Peyer's patch (tissue), 4 donors: ENCODE results near the gene IL3.

Source experiments
- POLR2A ChIP-seq, 2 donors: fragments of 450-650 bp; IDR thresholded peaks; one replicate each; pipeline ENCODE4 v1.5.1; 2017; ENCODE audit warnings: antibody characterized with exemption in 2 of 2, mild to moderate bottlenecking in 2 of 2, moderate library complexity in 2 of 2
- TF ChIP-seq, protein P1 (sequence below), 6 experiments: fragments of 450-650 bp in 4 of 6; fragments of 200-600 bp in 2 of 6; sonication (generic) in 1 of 6; IDR thresholded peaks; one replicate each; pipeline ENCODE4 v1.5.1; 2017 to 2019; ENCODE audit warnings: antibody characterized with exemption in 6 of 6, mild to moderate bottlenecking in 3 of 6, moderate library complexity in 1 of 6

GRCh38 chr5:132063090-132063911, 2.8 kb downstream of the IL3 start:
- TF ChIP-seq, protein P1, sequence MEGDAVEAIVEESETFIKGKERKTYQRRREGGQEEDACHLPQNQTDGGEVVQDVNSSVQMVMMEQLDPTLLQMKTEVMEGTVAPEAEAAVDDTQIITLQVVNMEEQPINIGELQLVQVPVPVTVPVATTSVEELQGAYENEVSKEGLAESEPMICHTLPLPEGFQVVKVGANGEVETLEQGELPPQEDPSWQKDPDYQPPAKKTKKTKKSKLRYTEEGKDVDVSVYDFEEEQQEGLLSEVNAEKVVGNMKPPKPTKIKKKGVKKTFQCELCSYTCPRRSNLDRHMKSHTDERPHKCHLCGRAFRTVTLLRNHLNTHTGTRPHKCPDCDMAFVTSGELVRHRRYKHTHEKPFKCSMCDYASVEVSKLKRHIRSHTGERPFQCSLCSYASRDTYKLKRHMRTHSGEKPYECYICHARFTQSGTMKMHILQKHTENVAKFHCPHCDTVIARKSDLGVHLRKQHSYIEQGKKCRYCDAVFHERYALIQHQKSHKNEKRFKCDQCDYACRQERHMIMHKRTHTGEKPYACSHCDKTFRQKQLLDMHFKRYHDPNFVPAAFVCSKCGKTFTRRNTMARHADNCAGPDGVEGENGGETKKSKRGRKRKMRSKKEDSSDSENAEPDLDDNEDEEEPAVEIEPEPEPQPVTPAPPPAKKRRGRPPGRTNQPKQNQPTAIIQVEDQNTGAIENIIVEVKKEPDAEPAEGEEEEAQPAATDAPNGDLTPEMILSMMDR (IDR thresholded peaks at IDR 0.05), result peak; percentile 79 to 97 (median 90)
- TF ChIP-seq POLR2A (IDR thresholded peaks at IDR 0.05), result no peak
